Mesendoderm (in vitro differentiated cells): ENCODE measurements around the gene ADCY4.

Source experiments
- DNase-seq: peaks from one replicate; pipeline ENCODE4 v3.0.0; 2013
- H2AK5ac ChIP-seq: 2 replicates; pipeline ENCODE4 v1.6.1; 2013; ENCODE audit warnings: low read length, inconsistent platforms
- H2BK120ac ChIP-seq: 2 replicates; pipeline ENCODE4 v1.6.1; 2013; ENCODE audit warnings: low read depth, mild to moderate bottlenecking, low read length, moderate library complexity, mixed read lengths
- H2BK15ac ChIP-seq: replicated peaks from 2 replicates; pipeline ENCODE4 v1.6.1; 2013; ENCODE audit warnings: low read depth, mild to moderate bottlenecking, moderate library complexity
- H2BK5ac ChIP-seq: 2 replicates; pipeline ENCODE4 v1.6.1; 2013; ENCODE audit warnings: low read length, inconsistent platforms
- H3K18ac ChIP-seq: 2 replicates; pipeline ENCODE4 v1.6.1; 2013; ENCODE audit warnings: mild to moderate bottlenecking, low read length, mixed read lengths
- H3K23ac ChIP-seq: one replicate; pipeline ENCODE4 v1.6.1; 2013; ENCODE audit warnings: low read length
- H3K27ac ChIP-seq: 2 replicates; pipeline ENCODE4 v1.5.1; 2013; ENCODE audit warnings: low read depth, mild to moderate bottlenecking, inconsistent platforms, low read length, moderate library complexity
- H3K27me3 ChIP-seq: 2 replicates; pipeline ENCODE4 v1.6.1; 2013; ENCODE audit warnings: low read length, control low read depth, mild to moderate bottlenecking, inconsistent platforms; ENCODE audit not compliant: insufficient read depth, poor library complexity
- H3K36me3 ChIP-seq: 2 replicates; pipeline ENCODE4 v1.6.1; 2013; ENCODE audit warnings: low read length, inconsistent platforms; ENCODE audit not compliant: control insufficient read depth, insufficient read depth
- H3K4ac ChIP-seq: one replicate; pipeline ENCODE4 v1.6.1; 2013; ENCODE audit warnings: low read depth, mild to moderate bottlenecking, low read length, moderate library complexity
- H3K4me1 ChIP-seq: 2 replicates; pipeline ENCODE4 v1.6.1; 2013; ENCODE audit warnings: low read depth, low read length, inconsistent platforms; ENCODE audit not compliant: control insufficient read depth
- H3K4me2 ChIP-seq: 2 replicates; pipeline ENCODE4 v1.6.1; 2013; ENCODE audit warnings: low read length
- H3K4me3 ChIP-seq: 2 replicates; pipeline ENCODE4 v1.5.1; 2013; ENCODE audit warnings: mild to moderate bottlenecking, low read length
- H3K56ac ChIP-seq: one replicate; pipeline ENCODE4 v1.6.1; 2013; ENCODE audit warnings: low read length
- H3K79me1 ChIP-seq: 2 replicates; pipeline ENCODE4 v1.6.1; 2013; ENCODE audit warnings: low read length, inconsistent platforms
- H3K79me2 ChIP-seq: 2 replicates; pipeline ENCODE4 v1.6.1; 2013; ENCODE audit warnings: mild to moderate bottlenecking, low read length; ENCODE audit not compliant: control insufficient read depth, insufficient read depth
- H3K9ac ChIP-seq: 2 replicates; pipeline ENCODE4 v1.6.1; 2013; ENCODE audit warnings: low read length, inconsistent platforms
- H4K5ac ChIP-seq: one replicate; pipeline ENCODE4 v1.6.1; 2013; ENCODE audit warnings: low read length
- H4K8ac ChIP-seq: one replicate; pipeline ENCODE4 v1.6.1; 2013; ENCODE audit warnings: low read depth, mild to moderate bottlenecking, control low read depth, low read length, moderate library complexity
- WGBS: extraction: QIAGEN DNeasy Blood & Tissue Kit; methylation state at CpG from one replicate; pipeline ENCODE4 v1.1.7; 2013; ENCODE audit warnings: low lambda C conversion rate, missing lambda C conversion rate; ENCODE audit not compliant: insufficient coverage; ENCODE audit errors: extremely low coverage; 5-methylcytosine and 5-hydroxymethylcytosine counted together

ADCY4 gene

DNA sequence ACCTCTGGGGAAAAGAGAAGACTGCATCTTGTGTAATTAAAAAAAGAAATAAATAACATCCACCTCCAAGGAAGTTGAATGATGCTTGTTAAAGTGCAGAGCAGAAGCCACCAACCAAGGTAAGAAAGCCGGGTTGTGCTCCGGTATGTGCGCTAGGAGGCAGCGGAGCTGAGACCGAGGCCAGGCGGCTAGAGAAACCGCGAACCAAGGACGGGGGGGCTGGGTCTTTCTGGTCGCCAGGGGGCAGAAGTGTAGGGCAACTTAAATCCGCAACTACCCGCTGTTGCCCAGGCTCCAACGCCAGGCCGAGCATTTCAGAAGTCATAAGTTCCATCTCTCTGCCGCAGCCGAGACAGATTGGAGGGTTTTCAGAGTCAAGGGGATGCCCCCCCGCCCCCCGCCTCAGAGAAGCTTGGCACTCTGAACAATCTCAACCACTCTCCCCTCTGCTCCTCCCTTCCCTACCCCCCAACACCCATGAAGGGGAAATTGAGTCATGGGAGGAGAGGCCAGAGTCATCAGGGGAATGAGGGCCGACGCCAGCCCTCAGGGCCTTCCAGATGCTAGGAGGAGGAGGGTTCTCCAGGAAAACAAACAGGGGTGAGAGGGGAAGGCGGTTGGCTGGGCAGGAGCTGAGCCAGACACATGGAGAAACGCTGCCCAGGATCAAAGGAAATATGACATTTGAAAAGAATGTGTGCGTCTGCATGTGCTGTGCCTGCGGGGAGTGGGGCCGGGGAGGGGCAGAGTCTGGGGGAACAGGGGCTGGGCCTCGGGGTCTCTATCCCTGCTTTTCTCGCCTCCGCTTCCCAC is 30.9 kb upstream of the ADCY4 start:
- H3K4me2 ChIP-seq, result peak overlapping the region; percentile 45
- no peak overlapping the region for H3K18ac ChIP-seq
- H3K36me3 ChIP-seq, result no peaks in the 10 kb centered on the region
- H3K27ac ChIP-seq, result no peak overlapping the region
- peaks cover 5% of the 10 kb centered on the region for H3K4me1 ChIP-seq
- no peak overlapping the region for H4K8ac ChIP-seq
- no peak overlapping the region for H4K5ac ChIP-seq
- H3K4me3 ChIP-seq, result no peak overlapping the region
- no peak overlapping the region for H3K23ac ChIP-seq
- peak; percentile 95 for DNase-seq
- no peak overlapping the region for H3K4ac ChIP-seq
- H3K27me3 ChIP-seq, result no peaks in the 10 kb centered on the region
- H3K9ac ChIP-seq, result peak overlapping the region; percentile 46
- H2BK15ac ChIP-seq, result no peak overlapping the region
- no peaks in the 10 kb centered on the region for H3K79me2 ChIP-seq
- H3K56ac ChIP-seq, result peak overlapping the region; percentile 69
- no peaks in the 10 kb centered on the region for H3K79me1 ChIP-seq
- H2BK120ac ChIP-seq, result no peak overlapping the region
- WGBS, result no CpG with 5 or more reads among the region's 28 CpGs
- no peak overlapping the region for H2BK5ac ChIP-seq
- H2AK5ac ChIP-seq, result no peak overlapping the region

DNA sequence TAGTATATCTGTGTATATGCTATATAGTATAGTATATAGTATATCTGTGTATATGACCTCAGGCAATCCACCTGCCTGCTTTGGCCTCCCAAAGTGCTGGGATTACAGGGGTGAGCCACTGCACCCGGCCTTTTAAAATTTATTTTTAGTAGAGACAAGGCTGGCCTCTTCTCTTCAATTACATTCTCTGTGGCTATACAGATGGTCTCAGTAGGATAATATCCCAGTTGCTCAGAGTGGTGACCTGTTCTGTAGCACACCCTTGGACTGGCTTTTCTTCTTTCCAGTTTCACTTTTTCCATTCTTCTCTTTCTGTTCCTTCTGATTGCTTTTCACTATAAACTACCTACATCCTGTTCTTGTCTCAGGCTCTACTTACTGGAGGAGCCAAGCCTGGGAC is 30.0 kb upstream of the ADCY4 start:
- no peak overlapping the region for H2BK15ac ChIP-seq
- H2BK120ac ChIP-seq, result no peak overlapping the region
- H3K27me3 ChIP-seq, result no peaks in the 10 kb centered on the region
- peaks cover 5% of the 10 kb centered on the region for H3K4me1 ChIP-seq
- H3K4me2 ChIP-seq, result no peak overlapping the region
- no peaks in the 10 kb centered on the region for H3K36me3 ChIP-seq
- no peak overlapping the region for H3K9ac ChIP-seq
- DNase-seq, result no peak
- H3K79me2 ChIP-seq, result no peaks in the 10 kb centered on the region
- WGBS, result no CpG with 5 or more reads among the region's 1 CpG
- no peak overlapping the region for H4K5ac ChIP-seq
- H4K8ac ChIP-seq, result no peak overlapping the region
- H3K23ac ChIP-seq, result no peak overlapping the region
- no peak overlapping the region for H3K4me3 ChIP-seq
- no peak overlapping the region for H3K27ac ChIP-seq
- H2AK5ac ChIP-seq, result no peak overlapping the region
- H3K79me1 ChIP-seq, result no peaks in the 10 kb centered on the region
- no peak overlapping the region for H3K56ac ChIP-seq
- no peak overlapping the region for H3K4ac ChIP-seq
- H2BK5ac ChIP-seq, result no peak overlapping the region
- no peak overlapping the region for H3K18ac ChIP-seq

DNA sequence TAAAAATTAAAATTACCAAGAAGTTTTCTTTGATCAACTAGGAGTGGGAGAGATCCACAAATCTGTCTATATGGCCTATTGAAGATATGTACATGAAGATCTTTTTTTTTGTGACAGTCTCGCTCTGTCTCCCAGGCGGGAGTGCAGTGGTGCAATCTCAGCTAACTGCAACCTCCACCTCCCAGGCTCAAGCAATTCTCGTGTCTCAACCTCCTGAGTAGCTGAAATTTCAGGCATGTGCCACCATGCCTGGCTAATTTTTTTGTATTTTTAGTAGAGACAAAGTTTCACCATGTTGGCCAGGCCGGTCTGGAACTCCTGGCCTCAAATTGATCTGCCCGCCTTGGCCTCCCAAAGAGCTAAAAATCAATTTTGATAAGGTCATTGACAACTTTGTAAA is 28.5 kb upstream of the ADCY4 start:
- H3K9ac ChIP-seq, result no peak overlapping the region
- no CpG with 5 or more reads among the region's 5 CpGs for WGBS
- H4K8ac ChIP-seq, result no peak overlapping the region
- H3K36me3 ChIP-seq, result no peaks in the 10 kb centered on the region
- no peak overlapping the region for H2BK15ac ChIP-seq
- H3K18ac ChIP-seq, result no peak overlapping the region
- H2BK5ac ChIP-seq, result no peak overlapping the region
- no peaks in the 10 kb centered on the region for H3K27me3 ChIP-seq
- no peak overlapping the region for H3K4me3 ChIP-seq
- H4K5ac ChIP-seq, result no peak overlapping the region
- no peak overlapping the region for H2AK5ac ChIP-seq
- H2BK120ac ChIP-seq, result no peak overlapping the region
- H3K27ac ChIP-seq, result no peak overlapping the region
- H3K79me1 ChIP-seq, result no peaks in the 10 kb centered on the region
- H3K23ac ChIP-seq, result no peak overlapping the region
- peaks cover 2% of the 10 kb centered on the region for H3K4me1 ChIP-seq
- DNase-seq, result no peak
- no peak overlapping the region for H3K56ac ChIP-seq
- no peak overlapping the region for H3K4me2 ChIP-seq
- no peaks in the 10 kb centered on the region for H3K79me2 ChIP-seq
- H3K4ac ChIP-seq, result no peak overlapping the region

DNA sequence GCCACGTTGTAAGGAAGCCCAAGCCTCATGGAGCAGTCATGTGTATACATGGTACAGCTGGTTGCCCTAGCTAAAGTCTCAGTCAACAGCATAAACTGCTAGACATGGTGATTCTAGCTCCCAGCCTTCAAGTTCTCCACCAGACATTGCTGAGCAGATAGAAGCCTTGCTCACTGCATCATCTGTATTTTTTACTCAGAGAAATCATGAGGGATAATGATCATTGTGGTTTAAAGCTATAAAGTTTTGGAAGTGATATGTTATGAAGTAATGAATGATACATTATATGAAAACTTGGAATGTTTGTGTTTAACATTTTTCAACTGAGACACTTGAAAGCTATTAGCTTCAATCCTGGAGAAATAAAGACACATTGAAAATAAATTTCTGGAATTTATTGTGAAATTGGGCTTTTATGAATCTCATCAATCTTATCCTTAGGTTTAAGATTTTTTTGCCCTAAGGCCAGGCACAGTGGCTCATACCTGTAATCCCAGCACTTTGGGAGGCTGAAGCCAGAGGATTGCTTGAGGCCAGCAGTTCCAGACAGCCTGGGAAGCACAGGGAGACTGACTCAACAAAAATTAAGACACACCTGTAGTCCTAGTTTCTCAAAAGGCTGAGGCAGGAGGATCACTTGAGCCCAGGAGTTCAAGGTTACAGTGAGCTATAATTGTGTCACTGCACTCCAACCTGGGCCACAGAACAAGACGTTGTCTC is 27.5 kb upstream of the ADCY4 start:
- H2BK5ac ChIP-seq, result no peak overlapping the region
- no peak overlapping the region for H3K27ac ChIP-seq
- no CpG with 5 or more reads among the region's 2 CpGs for WGBS
- H3K4ac ChIP-seq, result no peak overlapping the region
- H3K9ac ChIP-seq, result no peak overlapping the region
- H2BK15ac ChIP-seq, result no peak overlapping the region
- no peak overlapping the region for H3K23ac ChIP-seq
- H3K4me1 ChIP-seq, result peaks cover 2% of the 10 kb centered on the region
- no peaks in the 10 kb centered on the region for H3K27me3 ChIP-seq
- no peak overlapping the region for H4K5ac ChIP-seq
- no peak for DNase-seq
- no peaks in the 10 kb centered on the region for H3K79me1 ChIP-seq
- H2BK120ac ChIP-seq, result no peak overlapping the region
- no peak overlapping the region for H3K56ac ChIP-seq
- H3K4me2 ChIP-seq, result no peak overlapping the region
- H2AK5ac ChIP-seq, result no peak overlapping the region
- H3K79me2 ChIP-seq, result no peaks in the 10 kb centered on the region
- no peak overlapping the region for H3K4me3 ChIP-seq
- no peak overlapping the region for H4K8ac ChIP-seq
- H3K18ac ChIP-seq, result no peak overlapping the region
- H3K36me3 ChIP-seq, result no peaks in the 10 kb centered on the region

DNA sequence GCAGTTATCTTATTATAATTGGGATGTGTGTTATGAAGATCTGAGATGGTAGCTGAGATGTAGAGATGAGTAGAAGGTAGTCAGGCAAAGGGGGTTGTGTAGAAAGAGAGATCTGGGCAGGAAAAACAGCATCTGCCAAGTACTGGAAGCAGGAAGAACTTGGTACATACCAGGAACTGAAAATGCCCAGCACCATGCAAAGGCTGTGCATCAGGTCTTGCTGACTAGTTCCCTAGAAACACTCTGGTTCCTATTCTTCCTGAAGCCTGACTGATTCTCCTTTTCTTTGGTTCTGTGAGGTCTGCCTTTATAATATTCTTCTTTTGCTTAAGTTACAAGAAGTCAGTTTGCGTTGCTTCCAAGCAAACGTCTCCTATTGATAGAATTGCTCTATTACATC is 26.5 kb upstream of the ADCY4 start:
- WGBS, result no CpG with 5 or more reads among the region's 2 CpGs
- Histone ChIP-seq H4K8ac (no peak overlapping the region), H3K56ac (no peak overlapping the region), H3K4me1 (peaks cover 2% of the 10 kb centered on the region), H3K18ac (no peak overlapping the region), H2BK120ac (no peak overlapping the region), H3K27me3 (no peaks in the 10 kb centered on the region), H2AK5ac (no peak overlapping the region), H4K5ac (no peak overlapping the region), H3K27ac (no peak overlapping the region), H3K4me2 (no peak overlapping the region), H3K23ac (no peak overlapping the region), H3K4ac (no peak overlapping the region), H3K79me2 (no peaks in the 10 kb centered on the region), H3K79me1 (no peaks in the 10 kb centered on the region), H2BK15ac (no peak overlapping the region), H3K36me3 (no peaks in the 10 kb centered on the region), H3K9ac (no peak overlapping the region), H2BK5ac (no peak overlapping the region), H3K4me3 (no peak overlapping the region)
- no peak for DNase-seq
